ENCODE data around the gene GAREM1. TPM values are rescaled to one million over a fixed set of nuclear protein-coding genes. Genes with fewer than 3 reads are reported as not detected.

Gene GAREM1
- total RNA-seq, 1 experiment from 2014 or later: 11.1 TPM

GRCh38 chr18:32378705-32379104 lies 92.0 kb downstream of the GAREM1 start:
- Histone ChIP-seq H3K9me3 (ENCODE audit: control insufficient read depth in 1 of 2, insufficient read depth in 1 of 2, low read depth in 1 of 2, low read length in 2 of 2) (no peaks in the 10 kb centered on the region), H4K20me1 (ENCODE audit: insufficient read depth) (no peaks in the 10 kb centered on the region), H3K4me2 (ENCODE audit: low read length) (no peak overlapping the region), H2AFZ (ENCODE audit: low read depth, low read length, poor library complexity, severe bottlenecking) (no peak overlapping the region), H3K27me3 (ENCODE audit: insufficient read depth, low read length) (no peaks in the 10 kb centered on the region), H3K36me3 (ENCODE audit: control insufficient read depth in 1 of 2, insufficient read depth in 2 of 2, low read length in 2 of 2) (no peaks in the 10 kb centered on the region), H3K27ac (ENCODE audit: low read depth, low read length) (no peak overlapping the region), H3K9ac (ENCODE audit: low read length) (no peak overlapping the region), H3K79me2 (ENCODE audit: insufficient read depth, low read length) (no peaks in the 10 kb centered on the region), H3K9me2 (ENCODE audit: insufficient read depth) (no peaks in the 10 kb centered on the region), H3K4me1 (ENCODE audit: control insufficient read depth in 1 of 2, insufficient read depth in 2 of 2, low read length in 2 of 2) (peaks cover 12 to 33% of the 10 kb centered on the region in 2 experiments), H3K4me3 (replicated peaks in 1 of 2; ENCODE audit: low read depth in 1 of 2, low read length in 2 of 2) (no peak overlapping the region)
- intact Hi-C loops (cut with micrococcal nuclease): no loop called here
- ATAC-seq (no peak), DNase-seq (ENCODE audit: low read depth, low spot score) (no peak)
- RAD21 ChIA-PET (ENCODE audit: low non-redundant PET in 1 of 2, low total read pairs in 2 of 2, uncharacterized antibody in 2 of 2, unreplicated experiment in 2 of 2): no interaction called here
- no peak for TF ChIP-seq ELF1 (IDR thresholded peaks at IDR 0.05; ENCODE audit: borderline replicate concordance, low read depth)
- TF ChIP-seq EZH2phosphoT487 (IDR thresholded peaks at IDR 0.05; ENCODE audit: borderline replicate concordance): no peak
- no peak for TF ChIP-seq SRF (IDR thresholded peaks at IDR 0.05; ENCODE audit: low read depth)
- no peak for TF ChIP-seq MAX (IDR thresholded peaks at IDR 0.05)
- TF ChIP-seq POLR2AphosphoS5 (IDR thresholded peaks at IDR 0.05; ENCODE audit: low read depth, low read length): no peak
- TF ChIP-seq ZBTB33 (IDR thresholded peaks at IDR 0.05; ENCODE audit: extremely low read depth, insufficient replicate concordance, low read length): no peak
- TF ChIP-seq YY1 (IDR thresholded peaks at IDR 0.05; ENCODE audit: extremely low read depth, insufficient replicate concordance, low read depth, low read length): no peak
- no peak for TF ChIP-seq ATF3 (IDR thresholded peaks at IDR 0.05)
- TF ChIP-seq CTCF (IDR thresholded peaks at IDR 0.05 in 2 of 3, conservative IDR thresholded peaks at IDR 0.05 in 1 of 3; ENCODE audit: borderline replicate concordance in 1 of 3, insufficient read depth in 1 of 3, low read depth in 2 of 3, low read length in 2 of 3): no peak
- TF ChIP-seq TCF7L2 (IDR thresholded peaks at IDR 0.05; ENCODE audit: borderline replicate concordance, extremely low read depth, insufficient read depth, insufficient read length): no peak
- no peak for TF ChIP-seq ZFX (IDR thresholded peaks at IDR 0.05)
- POLR2A ChIA-PET: no interaction called here
- CTCF ChIA-PET: no interaction called here
- BruUV-seq (replicated peaks): no TSS peak

Measured in HCT116 (cell line).